Measurements from ENCODE around the gene SMARCB1.

Gene SMARCB1

GRCh38 chr22:23825246-23825905, 38.6 kb downstream of the SMARCB1 start:
- Histone ChIP-seq H3K36me3 (replicated peaks; ENCODE audit: low read depth, low read length) (peaks cover 77% of the 10 kb centered on the region), H2AFZ (ENCODE audit: low read depth, low read length) (no peak overlapping the region), H4K20me1 (ENCODE audit: insufficient read depth, low read length) (no peaks in the 10 kb centered on the region), H3K4me2 (ENCODE audit: low read length) (no peak overlapping the region), H3K4me1 (ENCODE audit: low read length) (no peaks in the 10 kb centered on the region), H3K27ac (ENCODE audit: low read length) (no peak overlapping the region), H3K27me3 (ENCODE audit: low read depth, low read length) (no peaks in the 10 kb centered on the region), H3K79me2 (ENCODE audit: low read length) (0 out of 2 replicates have a peak, but pooled peaks cover 3% of the 10 kb centered on the region), H3K4me3 (ENCODE audit: low read length) (no peak overlapping the region), H3K9me3 (ENCODE audit: insufficient read depth, low read length) (no peaks in the 10 kb centered on the region), H3K9ac (ENCODE audit: low read length) (no peak overlapping the region)
- TF ChIP-seq EZH2phosphoT487 (IDR thresholded peaks at IDR 0.05; ENCODE audit: low read depth), result no peak
- TF ChIP-seq CTCF (IDR thresholded peaks at IDR 0.05; ENCODE audit: low read depth, low read length), result no peak

- no peak overlapping the region for H3K4me2 ChIP-seq (ENCODE audit: low read length)
- H3K4me3 ChIP-seq (ENCODE audit: low read length), result no peak overlapping the region
- peaks cover 12% of the 10 kb centered on the region; the same call in 1 of the 2 replicates for H3K79me2 ChIP-seq (ENCODE audit: low read length)
- no peaks in the 10 kb centered on the region for H3K27me3 ChIP-seq (ENCODE audit: low read depth, low read length)
- no peaks in the 10 kb centered on the region for H3K9me3 ChIP-seq (ENCODE audit: insufficient read depth, low read length)
- H4K20me1 ChIP-seq (ENCODE audit: insufficient read depth, low read length), result 0 out of 2 replicates have a peak, but pooled peaks cover 10% of the 10 kb centered on the region
- no peak overlapping the region for H3K27ac ChIP-seq (ENCODE audit: low read length)
- H3K4me1 ChIP-seq (ENCODE audit: low read length), result no peaks in the 10 kb centered on the region
- H3K9ac ChIP-seq (ENCODE audit: low read length), result no peak overlapping the region
- H3K36me3 ChIP-seq (replicated peaks; ENCODE audit: low read depth, low read length), result peaks cover 77% of the 10 kb centered on the region
- TF ChIP-seq CTCF (IDR thresholded peaks at IDR 0.05; ENCODE audit: low read depth, low read length), result no peak
- TF ChIP-seq EZH2phosphoT487 (IDR thresholded peaks at IDR 0.05; ENCODE audit: low read depth), result no peak
- no peak overlapping the region for H2AFZ ChIP-seq (ENCODE audit: low read depth, low read length)
Observed at GRCh38 chr22:23826510-23827350, 40.0 kb downstream of the SMARCB1 start.

GRCh38 chr22:23827351-23827995, 40.7 kb downstream of the SMARCB1 start:
- peaks cover 77% of the 10 kb centered on the region for H3K36me3 ChIP-seq (replicated peaks; ENCODE audit: low read depth, low read length)
- no peaks in the 10 kb centered on the region for H3K9me3 ChIP-seq (ENCODE audit: insufficient read depth, low read length)
- no peaks in the 10 kb centered on the region for H3K27me3 ChIP-seq (ENCODE audit: low read depth, low read length)
- no peaks in the 10 kb centered on the region for H3K4me1 ChIP-seq (ENCODE audit: low read length)
- no peak overlapping the region for H2AFZ ChIP-seq (ENCODE audit: low read depth, low read length)
- H4K20me1 ChIP-seq (ENCODE audit: insufficient read depth, low read length), result 0 out of 2 replicates have a peak, but pooled peaks cover 15% of the 10 kb centered on the region
- no peak overlapping the region for H3K27ac ChIP-seq (ENCODE audit: low read length)
- H3K79me2 ChIP-seq (ENCODE audit: low read length), result peaks cover 16% of the 10 kb centered on the region; the same call in 1 of the 2 replicates
- TF ChIP-seq EZH2phosphoT487 (IDR thresholded peaks at IDR 0.05; ENCODE audit: low read depth), result no peak
- H3K9ac ChIP-seq (ENCODE audit: low read length), result no peak overlapping the region
- H3K4me3 ChIP-seq (ENCODE audit: low read length), result no peak overlapping the region
- H3K4me2 ChIP-seq (ENCODE audit: low read length), result no peak overlapping the region

- peaks cover 16% of the 10 kb centered on the region; the same call in 1 of the 2 replicates for H3K79me2 ChIP-seq (ENCODE audit: low read length)
- no peak overlapping the region for H3K27ac ChIP-seq (ENCODE audit: low read length)
- H3K4me2 ChIP-seq (ENCODE audit: low read length), result no peak overlapping the region
- no peak overlapping the region for H3K4me3 ChIP-seq (ENCODE audit: low read length)
- no peak overlapping the region for H3K9ac ChIP-seq (ENCODE audit: low read length)
- no peaks in the 10 kb centered on the region for H3K4me1 ChIP-seq (ENCODE audit: low read length)
- TF ChIP-seq CTCF (IDR thresholded peaks at IDR 0.05; ENCODE audit: low read depth, low read length) (no peak), EZH2phosphoT487 (IDR thresholded peaks at IDR 0.05; ENCODE audit: low read depth) (no peak)
- H4K20me1 ChIP-seq (ENCODE audit: insufficient read depth, low read length), result 0 out of 2 replicates have a peak, but pooled peaks cover 19% of the 10 kb centered on the region
- H3K36me3 ChIP-seq (replicated peaks; ENCODE audit: low read depth, low read length), result peaks cover 75% of the 10 kb centered on the region
- no peaks in the 10 kb centered on the region for H3K27me3 ChIP-seq (ENCODE audit: low read depth, low read length)
- H3K9me3 ChIP-seq (ENCODE audit: insufficient read depth, low read length), result no peaks in the 10 kb centered on the region
- H2AFZ ChIP-seq (ENCODE audit: low read depth, low read length), result no peak overlapping the region
Observed at GRCh38 chr22:23828800-23829680, 42.3 kb downstream of the SMARCB1 start.

Measured in OCI-LY3 (cell line).